H1 (cell line): Measurements from ENCODE around the gene MRM2.

Experiments used
- CEBPB ChIP-seq: IDR thresholded peaks from 2 replicates; pipeline ENCODE4 v1.6.1; 2012; ENCODE audit warnings: low read depth, low read length
- EGR1 ChIP-seq: IDR thresholded peaks from 2 replicates; pipeline ENCODE4 v1.6.1; 2011; ENCODE audit warnings: low read depth, low read length, borderline replicate concordance
- POLR2A ChIP-seq, 2 experiments: IDR thresholded peaks; 1 replicate in 1 of 2; 2 replicates in 1 of 2; pipeline ENCODE4 v1.6.1; 2011; ENCODE audit warnings: low read depth in 2 of 2, low read length in 2 of 2, mild to moderate bottlenecking in 2 of 2; ENCODE audit errors: control extremely low read depth in 1 of 2
- RFX5 ChIP-seq: IDR thresholded peaks from 2 replicates; pipeline ENCODE4 v1.6.1; 2011; ENCODE audit warnings: low read depth, low read length, improper control_type of control experiment, borderline replicate concordance
- TEAD4 ChIP-seq: IDR thresholded peaks from 2 replicates; pipeline ENCODE4 v1.6.1; 2012; ENCODE audit warnings: low read depth, low read length, inconsistent platforms, mixed read lengths
- YY1 ChIP-seq: IDR thresholded peaks from 2 replicates; pipeline ENCODE4 v1.6.1; 2011; ENCODE audit warnings: low read depth, mild to moderate bottlenecking, low read length
- TF ChIP-seq, protein P1 (sequence below), 3 experiments: IDR thresholded peaks; 1 replicate in 2 of 3; 2 replicates in 1 of 3; pipeline versions ENCODE4 v1.5.1 to v1.6.1; 2011; ENCODE audit warnings: low read length in 3 of 3, mild to moderate bottlenecking in 3 of 3, inconsistent platforms in 2 of 3, low read depth in 1 of 3, moderate library complexity in 1 of 3; ENCODE audit not compliant: insufficient read depth in 1 of 3; ENCODE audit errors: control extremely low read depth in 1 of 3

DNA sequence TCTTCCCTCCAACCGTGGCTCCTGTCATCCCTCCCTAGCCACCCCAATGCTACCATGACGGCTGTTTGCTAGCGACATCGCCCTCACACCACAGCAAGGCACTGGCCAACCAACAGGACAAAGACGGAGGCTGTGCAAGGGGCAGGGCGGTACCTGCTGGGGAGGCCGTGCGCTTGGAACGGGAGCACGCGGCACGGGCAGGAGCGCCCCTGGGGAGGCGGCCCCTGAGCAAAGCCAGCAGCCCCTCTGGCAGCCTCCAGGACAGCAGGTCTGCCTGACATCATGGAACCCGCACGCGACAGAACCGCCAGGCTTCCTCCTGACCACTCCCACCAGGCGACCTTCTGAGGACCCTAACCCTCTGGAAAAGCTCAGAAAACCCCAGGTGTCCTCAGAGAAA, 22.0 kb downstream of the MRM2 start:
- TF ChIP-seq, protein P1, sequence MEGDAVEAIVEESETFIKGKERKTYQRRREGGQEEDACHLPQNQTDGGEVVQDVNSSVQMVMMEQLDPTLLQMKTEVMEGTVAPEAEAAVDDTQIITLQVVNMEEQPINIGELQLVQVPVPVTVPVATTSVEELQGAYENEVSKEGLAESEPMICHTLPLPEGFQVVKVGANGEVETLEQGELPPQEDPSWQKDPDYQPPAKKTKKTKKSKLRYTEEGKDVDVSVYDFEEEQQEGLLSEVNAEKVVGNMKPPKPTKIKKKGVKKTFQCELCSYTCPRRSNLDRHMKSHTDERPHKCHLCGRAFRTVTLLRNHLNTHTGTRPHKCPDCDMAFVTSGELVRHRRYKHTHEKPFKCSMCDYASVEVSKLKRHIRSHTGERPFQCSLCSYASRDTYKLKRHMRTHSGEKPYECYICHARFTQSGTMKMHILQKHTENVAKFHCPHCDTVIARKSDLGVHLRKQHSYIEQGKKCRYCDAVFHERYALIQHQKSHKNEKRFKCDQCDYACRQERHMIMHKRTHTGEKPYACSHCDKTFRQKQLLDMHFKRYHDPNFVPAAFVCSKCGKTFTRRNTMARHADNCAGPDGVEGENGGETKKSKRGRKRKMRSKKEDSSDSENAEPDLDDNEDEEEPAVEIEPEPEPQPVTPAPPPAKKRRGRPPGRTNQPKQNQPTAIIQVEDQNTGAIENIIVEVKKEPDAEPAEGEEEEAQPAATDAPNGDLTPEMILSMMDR (IDR thresholded peaks at IDR 0.05; ENCODE audit: control extremely low read depth in 1 of 3, insufficient read depth in 1 of 3, low read depth in 1 of 3, low read length in 3 of 3) = no peak
- TF ChIP-seq CEBPB (no peak), YY1 (no peak), RFX5 (no peak), EGR1 (no peak), TEAD4 (no peak), POLR2A (IDR thresholded peaks at IDR 0.05; ENCODE audit: control extremely low read depth in 1 of 2, low read depth in 2 of 2, low read length in 2 of 2) (no peak)
